GM21723 (cell line): ENCODE results near the gene SLC24A4.

Experiments
- ATAC-seq: cut with Tn5 transposase; IDR thresholded peaks from one replicate; pipeline ENCODE4 v1.9.1; 2021; ENCODE audit warnings: mild to moderate bottlenecking, moderate library complexity; ENCODE audit not compliant: unreplicated experiment

Gene SLC24A4

DNA sequence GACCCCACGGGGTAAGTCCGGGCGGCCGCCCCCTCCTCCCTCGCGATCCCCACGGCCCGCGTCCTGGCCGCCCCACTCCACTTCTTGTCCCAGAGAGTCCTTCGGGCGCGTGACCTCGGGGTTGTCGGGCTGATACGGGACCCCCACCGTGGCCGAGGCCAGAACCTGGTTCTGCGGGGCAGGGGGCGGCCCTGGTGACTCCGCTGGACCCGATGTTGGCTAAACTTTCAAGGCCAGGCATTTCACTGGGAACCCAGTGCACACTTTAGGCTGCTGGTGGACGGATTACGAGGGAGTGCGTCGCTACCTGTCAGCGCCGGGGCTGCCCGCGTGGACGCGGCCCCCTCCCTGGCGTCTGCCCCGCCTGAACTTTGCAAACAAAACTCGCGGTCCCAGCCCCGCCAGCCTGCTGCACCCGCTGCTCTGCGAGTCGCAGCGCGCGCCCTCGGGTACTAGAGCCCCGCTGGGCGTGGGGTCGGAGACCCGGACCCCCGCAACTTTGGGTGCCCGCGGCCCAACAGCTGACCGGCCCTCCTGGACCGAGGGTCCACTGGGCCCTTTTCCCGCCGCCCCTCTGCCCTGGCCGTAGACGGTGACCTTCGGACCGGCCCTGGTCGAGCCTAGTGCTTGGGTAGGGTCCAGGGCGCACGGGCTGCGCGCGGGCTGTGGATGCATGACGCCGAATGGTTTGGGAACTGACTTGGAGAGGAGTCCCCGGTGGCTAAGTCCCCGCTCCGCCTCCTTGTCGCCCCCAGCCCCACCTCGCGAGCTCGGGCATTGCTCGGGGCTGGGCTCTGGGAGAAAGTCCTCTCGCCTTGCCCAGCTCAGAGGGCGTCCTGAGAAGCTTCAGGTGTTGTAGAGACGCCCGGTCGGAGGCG, 191.2 kb downstream of the SLC24A4 start:
- ATAC-seq: peak; percentile 19

DNA sequence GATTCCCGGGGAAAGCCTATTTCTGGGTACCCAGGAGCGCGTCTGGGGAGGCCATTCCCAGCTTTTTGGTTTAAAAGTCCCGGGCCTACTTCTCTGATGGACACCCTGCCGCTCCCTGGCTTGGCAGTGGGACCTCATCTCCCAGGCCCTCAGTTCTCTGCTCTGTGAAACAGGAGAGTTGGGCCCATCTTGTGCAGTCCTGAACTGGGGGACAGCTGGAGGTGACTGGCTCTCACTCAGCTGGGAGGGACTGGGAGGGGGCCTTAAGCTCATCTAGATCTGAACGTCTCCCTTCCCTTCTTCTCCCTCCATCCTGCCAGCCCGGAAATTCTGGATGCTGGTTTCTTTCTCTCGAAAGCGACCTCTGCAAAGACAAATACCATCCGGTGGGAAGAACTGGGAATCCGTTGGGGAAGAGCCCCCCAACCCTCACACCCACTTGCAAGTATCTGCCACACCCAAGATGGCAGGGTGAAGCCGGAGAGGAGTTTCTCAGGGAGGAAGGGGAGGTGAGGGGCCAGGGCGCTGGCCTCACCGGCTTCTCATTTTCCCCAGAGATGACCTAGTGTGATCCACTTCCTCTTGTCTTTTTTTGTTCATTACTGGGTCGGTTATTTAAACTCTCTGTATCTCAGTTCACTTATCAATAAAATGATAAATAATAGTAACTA, 192.0 kb downstream of the SLC24A4 start:
- no peak for ATAC-seq

DNA sequence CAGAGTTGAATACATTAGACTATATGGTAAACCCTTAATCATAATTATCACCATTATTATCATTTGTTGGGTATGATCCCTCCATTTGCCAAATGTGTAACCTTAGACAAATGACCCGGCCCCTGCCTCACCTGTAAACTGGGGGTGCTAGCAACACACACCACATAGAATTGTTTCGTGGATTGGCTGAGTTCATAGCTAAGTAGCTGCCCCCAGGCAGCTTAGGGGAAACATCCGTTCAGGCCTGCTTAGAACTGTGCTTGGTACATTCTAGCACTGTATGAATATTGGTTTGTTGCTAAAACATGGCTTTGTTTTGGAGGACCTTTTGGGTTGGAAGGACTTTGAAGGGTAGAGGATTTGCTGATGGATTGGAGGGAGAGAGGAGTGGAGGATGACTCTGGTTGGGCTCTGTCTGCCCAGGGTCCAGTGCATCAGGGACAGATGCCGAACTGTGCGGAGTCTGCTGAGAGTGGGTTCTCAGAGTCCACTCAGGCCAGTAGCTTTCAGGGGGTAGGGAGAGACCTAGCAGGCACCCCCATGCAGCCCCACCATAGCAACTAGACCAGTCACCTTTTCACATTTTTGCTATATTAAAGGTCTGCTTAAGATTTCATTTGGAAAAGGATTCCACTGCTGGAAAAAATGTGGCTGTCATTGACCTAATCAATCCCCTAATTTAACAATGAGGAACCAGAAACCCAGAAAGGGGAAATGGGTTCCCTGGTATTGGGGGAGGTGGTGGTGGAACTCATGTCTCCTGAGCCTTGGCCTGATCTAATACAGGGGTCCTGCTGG, 192.8 kb downstream of the SLC24A4 start:
- ATAC-seq: no peak

DNA sequence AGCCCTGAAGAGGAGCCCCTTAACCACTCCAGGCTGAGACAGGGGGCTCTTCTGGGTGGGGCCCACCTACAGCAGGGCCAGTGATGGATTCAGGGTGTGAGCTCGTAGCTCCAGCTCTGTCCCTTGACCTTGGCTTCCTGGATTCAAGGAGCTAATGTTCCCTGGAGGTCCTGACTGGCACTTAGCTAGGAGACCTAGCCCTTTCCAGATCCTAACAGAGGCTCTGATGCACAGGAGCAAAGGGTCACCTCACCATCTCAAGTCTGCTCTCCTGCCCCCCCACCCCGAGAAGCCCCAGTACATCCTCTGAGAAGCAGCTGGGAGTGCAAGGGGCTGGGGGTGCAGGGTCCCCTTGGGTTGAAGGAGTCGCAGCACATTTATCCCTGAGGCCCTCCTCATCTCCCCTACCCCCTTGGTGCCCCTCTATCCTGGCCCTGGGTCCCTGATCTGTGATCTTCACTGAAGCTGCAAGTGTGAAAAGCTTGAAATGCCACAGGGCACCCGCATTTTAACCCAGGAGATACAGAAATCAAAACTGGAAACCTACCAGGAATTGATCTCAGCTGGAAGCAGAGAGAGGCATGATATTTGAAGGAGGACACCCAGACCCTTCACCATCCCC, 193.5 kb downstream of the SLC24A4 start:
- no peak for ATAC-seq

DNA sequence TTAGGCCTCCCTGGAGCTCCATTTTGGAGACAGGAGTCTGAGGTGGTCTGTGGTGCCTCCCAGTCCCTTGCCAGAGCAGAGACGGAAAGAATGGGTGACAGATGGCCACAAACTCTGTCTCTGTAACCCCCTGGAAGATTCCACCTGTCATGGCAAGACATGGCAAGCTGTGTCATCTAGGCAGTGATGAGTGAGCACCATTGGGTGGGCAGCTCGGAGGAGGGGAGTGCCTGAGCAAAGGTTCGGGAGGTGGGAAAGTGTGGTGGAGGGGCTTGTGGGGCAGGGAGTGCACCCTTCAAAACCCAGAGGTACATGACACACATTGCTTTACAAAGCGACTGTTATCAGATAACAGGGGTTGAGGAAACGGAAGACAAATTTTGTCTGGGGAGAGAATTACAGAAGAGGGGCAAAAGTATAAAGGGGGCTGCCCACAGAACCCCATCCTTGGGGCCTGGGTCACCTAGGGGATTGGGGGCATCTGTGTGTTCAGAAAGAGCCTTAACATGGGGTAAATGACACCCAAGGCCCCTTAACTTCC, 194.1 kb downstream of the SLC24A4 start:
- ATAC-seq: no peak

DNA sequence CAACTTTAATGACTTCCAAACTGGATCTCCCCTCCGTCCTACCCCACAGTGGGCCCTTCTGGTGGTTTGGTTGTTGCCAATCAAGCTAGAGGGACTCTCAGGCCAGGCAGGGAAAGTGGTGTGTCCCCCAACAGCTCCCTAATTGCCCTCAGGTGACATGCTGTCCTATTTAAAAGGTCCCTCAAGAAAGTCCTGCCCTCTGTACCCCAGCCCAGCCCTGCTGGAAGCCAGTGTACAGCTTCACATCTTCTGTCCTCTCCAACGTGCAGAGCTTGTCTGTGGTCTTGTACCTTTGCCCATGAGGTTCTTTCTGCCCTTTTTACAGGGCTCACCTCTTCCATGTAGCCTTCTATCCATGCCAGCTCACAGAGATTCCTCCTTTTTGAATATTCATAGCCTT, 194.8 kb downstream of the SLC24A4 start:
- ATAC-seq: no peak

DNA sequence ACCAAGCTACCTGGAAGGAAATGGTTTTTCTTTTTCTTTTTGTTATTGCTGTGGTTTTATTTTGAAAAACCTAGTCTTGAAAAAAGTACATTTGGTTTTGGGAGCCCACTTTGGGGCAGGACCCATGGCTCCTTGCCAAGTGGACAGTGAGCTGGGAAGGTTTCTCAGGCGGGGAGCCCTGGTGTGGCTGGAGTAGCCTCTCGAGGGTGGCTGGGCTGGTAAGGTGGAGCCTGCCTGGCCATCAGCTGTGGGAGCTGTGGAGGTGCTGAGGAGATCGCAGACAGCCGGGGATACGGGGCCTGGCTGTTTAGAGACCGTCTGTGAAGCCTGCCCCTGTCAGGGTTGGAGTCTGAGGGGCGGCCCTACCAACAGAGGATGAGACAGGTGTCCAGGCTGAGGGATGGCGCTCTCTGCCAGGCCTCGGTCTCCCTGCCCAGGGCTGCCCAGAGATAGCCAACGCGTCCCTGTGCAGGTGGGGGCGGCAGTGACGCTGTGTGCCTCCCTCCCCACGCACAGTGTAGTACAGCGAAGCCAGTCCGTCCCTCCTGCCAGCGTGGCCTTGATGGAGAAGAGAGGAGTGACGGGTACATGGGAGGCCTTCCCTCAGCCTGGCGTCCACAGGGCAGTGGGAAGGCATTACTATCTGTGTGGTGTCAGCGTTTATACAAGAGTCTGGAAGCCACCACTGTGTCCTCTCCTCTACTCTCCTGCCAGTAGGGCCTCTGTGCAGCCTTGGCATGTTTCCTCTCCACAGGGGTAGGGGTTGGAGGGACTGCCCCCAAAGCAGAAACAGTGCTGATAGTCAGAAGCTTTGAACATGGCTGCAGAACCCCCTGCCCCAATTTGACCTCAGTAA, 196.5 kb downstream of the SLC24A4 start:
- no peak for ATAC-seq

DNA sequence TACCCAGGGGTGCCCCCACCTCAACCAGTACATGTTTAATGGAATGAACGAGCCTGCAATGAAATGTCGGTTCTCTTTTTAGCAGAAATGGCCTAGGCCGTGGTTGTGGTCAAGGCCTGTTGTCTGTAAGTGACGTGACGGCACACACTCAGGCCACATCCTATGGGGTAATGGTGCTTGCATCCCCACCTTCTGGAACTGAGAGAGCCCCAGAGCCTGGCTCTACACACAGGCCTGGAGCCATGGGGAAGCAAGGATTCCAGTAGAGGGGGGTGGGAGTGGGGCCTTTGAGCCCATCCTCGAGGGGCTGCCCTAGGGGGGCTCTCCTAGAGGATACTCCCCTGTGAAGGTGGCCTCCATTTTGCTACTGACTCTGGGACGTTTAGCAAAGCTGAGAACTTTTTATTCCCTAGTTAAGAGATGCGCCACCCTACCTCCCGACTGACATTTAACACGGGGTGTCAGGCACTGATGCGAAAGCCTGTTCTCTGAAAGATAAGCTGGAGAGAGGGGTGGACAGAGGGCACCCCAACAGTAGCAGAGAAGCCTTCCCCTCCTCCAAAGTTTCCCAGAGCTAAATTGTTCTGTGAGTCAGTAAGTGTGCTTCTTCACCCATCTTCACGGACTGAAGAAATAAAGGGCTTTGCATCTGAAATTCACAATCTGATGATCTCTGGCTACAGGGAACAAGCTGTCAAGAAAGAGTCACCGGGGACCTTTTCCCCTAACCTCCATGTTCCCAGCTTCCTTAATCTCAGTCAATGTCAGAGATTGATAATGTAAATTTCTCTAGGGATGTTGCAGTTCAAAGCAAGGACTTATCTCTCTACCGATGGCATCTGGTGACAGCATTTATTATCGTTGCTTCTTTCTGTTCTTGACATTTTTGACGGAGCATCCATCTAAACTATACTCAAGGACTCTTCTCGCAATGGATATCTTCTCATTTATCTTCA, 197.4 kb downstream of the SLC24A4 start:
- no peak for ATAC-seq

DNA sequence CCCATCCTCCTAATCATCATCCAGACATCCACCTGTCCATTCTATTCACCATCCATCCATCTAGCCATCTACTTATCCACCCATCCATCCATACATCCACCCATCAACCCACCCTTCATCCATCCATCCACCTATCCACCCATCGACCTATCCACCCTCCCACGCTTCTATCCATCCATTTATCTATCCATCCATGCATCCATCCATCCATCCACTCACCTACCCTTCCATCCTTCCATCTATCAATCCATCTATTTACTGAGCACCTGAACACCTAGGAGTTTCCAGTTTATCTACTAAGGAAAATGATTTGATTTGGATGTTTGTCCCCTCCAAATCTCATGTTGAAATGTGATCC, 198.1 kb downstream of the SLC24A4 start:
- ATAC-seq: no peak

DNA sequence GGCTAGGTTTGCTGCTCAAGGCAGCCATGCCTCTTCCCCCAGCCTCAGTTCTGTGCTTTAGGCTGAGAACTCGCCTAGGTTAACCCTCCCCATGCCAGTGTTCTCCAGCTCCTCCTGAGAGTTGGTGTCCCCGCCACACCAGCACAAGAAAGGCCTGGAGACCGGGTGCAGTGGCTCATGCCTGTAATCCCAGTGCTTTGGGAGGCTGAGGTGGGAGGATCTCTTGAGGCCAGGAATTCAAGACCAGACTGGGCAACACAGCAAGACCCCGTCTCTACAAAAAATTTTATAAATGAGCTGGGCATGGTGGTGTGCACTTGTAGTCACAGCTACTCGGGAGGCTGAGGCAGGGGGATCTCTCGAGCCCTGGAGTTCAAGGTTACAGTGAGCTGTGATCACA, 200.8 kb downstream of the SLC24A4 start:
- no peak for ATAC-seq

DNA sequence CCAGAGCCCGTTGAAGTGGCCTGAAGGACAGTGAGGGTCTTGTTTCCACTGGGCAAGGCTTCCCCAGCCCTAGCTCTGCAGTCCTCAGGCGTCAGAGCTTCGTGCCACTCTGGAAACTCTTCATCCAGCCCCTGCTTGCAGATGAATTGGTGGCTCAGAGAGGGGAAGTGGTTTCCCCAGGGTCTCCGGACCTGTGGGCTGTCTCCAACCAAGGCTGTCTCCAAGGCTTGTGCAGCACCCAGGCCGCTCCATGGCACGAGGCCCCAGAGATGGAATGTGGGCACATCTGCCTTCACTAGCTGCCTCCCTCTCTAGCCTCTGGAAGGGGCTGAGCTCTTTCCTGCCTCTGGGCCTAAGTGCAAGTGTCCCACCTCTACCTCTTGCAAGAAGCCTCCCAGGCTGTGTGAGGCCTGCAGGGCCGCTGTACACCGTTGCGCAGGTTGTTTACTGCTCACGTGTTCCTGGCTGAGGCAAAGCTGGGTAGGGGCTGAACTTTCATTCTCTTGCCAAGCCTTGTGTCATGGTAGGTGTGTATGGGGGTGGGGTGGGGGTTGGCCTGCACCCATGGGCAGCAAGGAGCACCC, 201.7 kb downstream of the SLC24A4 start:
- no peak for ATAC-seq

DNA sequence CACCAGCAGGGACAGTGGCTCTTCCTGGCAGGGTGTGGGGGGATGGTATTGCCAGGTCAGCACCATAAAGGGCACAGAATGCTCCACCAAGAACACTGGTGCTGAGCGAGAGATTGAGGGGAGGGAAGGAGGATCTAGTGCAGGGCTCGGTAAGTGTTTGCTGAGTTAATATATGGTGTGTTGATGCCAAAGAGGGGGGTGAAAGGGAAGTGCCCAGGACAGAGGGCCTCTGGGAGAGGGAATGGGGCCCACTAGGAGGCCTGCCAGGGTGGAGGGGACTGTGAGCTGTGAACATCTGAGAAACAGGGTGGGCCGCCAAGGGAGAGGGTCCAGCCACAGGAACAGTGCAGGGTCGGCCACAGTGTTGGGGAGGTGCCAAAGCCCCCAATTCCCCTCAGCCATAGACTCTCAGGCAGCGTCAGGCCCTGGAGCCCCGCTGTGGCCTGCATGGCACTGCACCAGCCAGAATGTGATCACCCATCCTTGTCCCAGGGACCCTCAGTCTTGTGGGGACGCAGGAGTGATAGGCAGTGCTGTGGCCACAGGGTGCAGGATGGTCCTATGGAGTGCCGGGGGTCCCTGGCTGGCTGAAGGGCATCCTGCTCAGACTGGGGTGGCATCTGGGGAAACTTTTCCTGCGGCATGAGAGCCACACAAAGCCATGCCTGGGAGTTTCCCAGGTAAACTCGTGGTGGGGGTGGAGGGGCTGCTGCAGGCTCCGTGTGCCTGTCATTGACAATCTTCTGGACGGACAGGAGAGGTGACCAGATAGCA, 202.5 kb downstream of the SLC24A4 start:
- ATAC-seq: no peak

DNA sequence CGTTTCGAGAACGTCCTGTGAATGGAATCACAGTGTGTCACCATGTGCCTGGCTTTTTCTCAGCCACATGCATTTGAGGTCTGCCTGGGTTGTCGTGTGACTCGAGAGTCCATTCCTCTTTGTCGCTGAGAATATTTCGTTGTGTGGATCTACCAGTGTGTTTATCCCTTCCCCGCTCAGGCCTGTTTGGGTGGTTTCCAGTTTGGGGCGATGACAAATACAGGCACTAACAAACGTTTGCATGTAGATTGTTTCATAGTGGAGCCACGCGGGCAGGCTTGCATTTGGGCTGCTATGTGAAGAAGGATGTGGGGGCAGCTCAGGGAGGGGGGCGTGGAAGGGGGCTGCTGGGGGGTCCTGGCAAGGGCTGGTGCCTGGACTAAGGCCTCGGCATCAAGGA, 204.8 kb downstream of the SLC24A4 start:
- ATAC-seq: no peak

DNA sequence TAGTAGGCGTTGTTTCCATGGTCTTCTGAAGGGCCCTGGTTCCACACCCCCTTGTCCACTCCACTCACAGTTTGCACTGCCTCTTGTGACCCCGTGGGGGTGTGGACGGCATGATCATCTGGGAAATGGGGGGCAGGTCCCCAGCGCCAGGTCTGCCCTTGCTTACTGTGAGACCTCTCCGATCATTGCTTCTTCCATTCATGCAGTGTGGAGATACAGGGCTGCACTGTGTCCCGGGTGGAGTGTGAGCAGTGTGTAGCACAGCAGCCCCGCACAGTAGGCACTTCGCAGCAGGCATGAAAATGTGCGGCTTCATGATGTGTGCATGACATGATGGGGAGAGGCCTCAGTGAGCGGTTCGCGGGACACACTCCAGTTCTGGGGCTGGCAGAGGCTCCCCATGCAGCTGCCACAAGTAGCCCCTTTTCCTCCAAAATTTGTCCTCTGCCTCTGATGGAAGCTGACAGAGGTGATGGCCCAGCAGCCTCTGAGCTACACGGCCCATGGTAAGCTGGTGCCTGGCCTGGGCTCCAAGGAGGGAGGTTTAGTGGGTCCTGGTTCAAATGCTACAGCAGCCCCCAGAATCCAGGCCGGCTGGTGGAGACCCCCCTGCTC, 205.6 kb downstream of the SLC24A4 start:
- no peak for ATAC-seq

DNA sequence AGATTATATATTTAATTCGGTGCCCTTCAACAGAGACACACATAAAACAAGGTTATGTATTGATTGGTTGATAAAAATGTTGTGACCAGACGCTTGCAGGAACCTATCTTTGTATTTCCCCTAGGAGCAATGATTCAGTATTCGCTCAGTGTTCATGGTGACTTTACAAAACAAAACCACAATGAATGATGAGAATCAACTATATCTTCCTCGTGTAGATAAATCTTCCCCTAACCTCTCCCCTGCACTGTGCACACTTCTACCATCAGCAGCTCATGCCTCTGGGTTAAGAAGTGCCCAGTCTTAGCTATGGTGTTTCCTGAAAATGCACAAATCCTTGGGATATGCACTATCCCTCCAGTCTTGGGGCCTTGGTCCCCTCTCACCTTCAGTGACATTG, 206.9 kb downstream of the SLC24A4 start:
- ATAC-seq: no peak

DNA sequence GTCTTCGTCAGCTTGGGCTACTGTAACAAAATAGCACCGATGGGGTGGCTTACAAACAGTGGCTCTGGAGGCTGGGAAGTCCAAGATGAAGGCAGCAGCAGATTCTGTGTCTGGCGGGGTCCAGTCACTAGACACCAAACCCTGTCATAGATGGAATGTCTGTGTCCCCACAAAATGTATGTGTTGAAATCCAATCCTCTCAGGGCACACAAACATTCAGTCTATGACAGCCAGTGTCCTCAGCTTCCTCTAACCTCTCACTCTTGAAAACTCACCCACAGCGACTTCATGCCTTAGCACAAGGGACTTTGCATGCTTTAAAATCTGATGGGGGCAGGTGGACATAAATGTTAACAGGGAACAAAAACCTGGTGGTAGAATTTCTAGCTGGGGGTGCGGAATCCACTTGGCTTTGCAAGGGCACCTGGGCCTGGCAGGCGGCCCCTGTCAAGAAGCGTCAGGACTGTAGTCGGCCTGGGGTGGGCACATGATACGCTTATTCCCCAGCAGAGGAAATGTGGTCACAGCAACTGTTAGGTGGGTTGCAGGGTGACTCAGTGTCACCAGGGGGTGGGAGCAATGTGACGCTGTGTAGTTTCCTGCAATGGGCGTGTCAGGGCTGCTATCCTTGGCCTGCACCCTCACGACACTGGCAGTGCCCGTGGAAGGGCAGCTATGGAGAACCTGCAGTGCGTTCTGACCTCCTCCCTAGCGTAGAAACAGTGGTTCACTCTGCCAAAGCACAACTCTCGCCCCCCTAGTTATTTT, 208.3 kb downstream of the SLC24A4 start:
- ATAC-seq: no peak
